B cell (primary cell): ENCODE measurements around the gene RILPL2. TPM values are rescaled to one million over a fixed set of nuclear protein-coding genes. Genes with fewer than 3 reads are reported as not detected.

ENCODE experiments used
- ATAC-seq: fragments of 200-7000 bp; cut with Tn5 transposase; one replicate; pipeline ENCODE4 v1.10.0; 2021; ENCODE audit warnings: low read depth, mild to moderate bottlenecking, moderate number of reproducible peaks, moderate library complexity
- CTCF ChIA-PET: fragments of 350-600 bp; sonication (Branson Sonifier 250); formaldehyde crosslinking; loops from one replicate; lab custom pipeline; 2021; ENCODE audit warnings: antibody characterized with exemption, inconsistent platforms; lab: Charles Lee
- POLR2A ChIA-PET: fragments of 350-600 bp; sonication (Branson Sonifier 250); formaldehyde crosslinking; loops from one replicate; lab custom pipeline; 2021; ENCODE audit warnings: antibody characterized with exemption; lab: Charles Lee
- DNase-seq: peaks from one replicate; pipeline ENCODE4 v3.0.0; 2013
- H2AFZ ChIP-seq: 2 replicates; pipeline ENCODE4 v1.6.1; 2012; ENCODE audit warnings: mild to moderate bottlenecking, low read depth, low read length; ENCODE audit not compliant: insufficient read depth, poor library complexity, severe bottlenecking
- H3K27ac ChIP-seq, 2 donors: 1 replicate in 1 of 2; 2 replicates in 1 of 2; pipeline ENCODE4 v1.5.1; 2012 to 2013; ENCODE audit warnings: low read length in 2 of 2, mild to moderate bottlenecking in 2 of 2, moderate library complexity in 1 of 2
- H3K27me3 ChIP-seq, 4 experiments: fragments of 200-600 bp in 1 of 4; sonication (generic) in 1 of 4; replicated peaks in 1 of 4; 1 replicate in 2 of 4; 2 replicates in 2 of 4; pipeline versions ENCODE4 v1.6.1 to v1.7.0; 2013 to 2016; ENCODE audit warnings: low read length in 3 of 4, mild to moderate bottlenecking in 2 of 4, mixed read lengths in 1 of 4, moderate library complexity in 1 of 4; ENCODE audit not compliant: insufficient read depth in 4 of 4, control insufficient read depth in 3 of 4; ENCODE audit errors: control extremely low read depth in 1 of 4
- H3K36me3 ChIP-seq, 2 experiments: replicated peaks in 1 of 2; 1 replicate in 1 of 2; 2 replicates in 1 of 2; pipeline versions ENCODE4 v1.6.1 to v1.7.1; 2013; ENCODE audit warnings: low read length in 1 of 2; ENCODE audit not compliant: insufficient read depth in 2 of 2, control insufficient read depth in 1 of 2; ENCODE audit errors: control extremely low read depth in 1 of 2, extremely low read depth in 1 of 2
- H3K4me1 ChIP-seq, 2 donors: fragments of 200-600 bp in 1 of 2; sonication (generic) in 1 of 2; 1 replicate in 1 of 2; 2 replicates in 1 of 2; pipeline versions ENCODE4 v1.5.1 to v1.6.1; 2013 to 2017; ENCODE audit warnings: low read length in 2 of 2; ENCODE audit not compliant: control insufficient read depth in 2 of 2, insufficient read depth in 2 of 2
- H3K4me2 ChIP-seq: replicated peaks from 2 replicates; pipeline ENCODE3; 2012; ENCODE audit warnings: mild to moderate bottlenecking, low read depth, low read length; ENCODE audit not compliant: poor library complexity, severe bottlenecking
- H3K4me3 ChIP-seq, 5 experiments: fragments of 200-600 bp in 1 of 5; sonication (generic) in 1 of 5; 1 replicate in 3 of 5; 2 replicates in 2 of 5; pipeline versions ENCODE4 v1.5.1 to v1.7.0; 2011 to 2016; ENCODE audit warnings: low read length in 4 of 5, mild to moderate bottlenecking in 4 of 5, low read depth in 2 of 5, control low read depth in 1 of 5, moderate library complexity in 1 of 5; ENCODE audit not compliant: insufficient read depth in 1 of 5; ENCODE audit errors: control extremely low read depth in 1 of 5, extremely low read depth in 1 of 5
- H3K79me2 ChIP-seq: fragments of 200-600 bp; sonication (generic); one replicate; pipeline ENCODE4 v1.6.0; 2016; ENCODE audit warnings: low read length; ENCODE audit not compliant: control insufficient read depth, insufficient read depth
- H3K9ac ChIP-seq: fragments of 200-600 bp; sonication (generic); 2 replicates; pipeline ENCODE4 v1.6.1; 2017; ENCODE audit warnings: mild to moderate bottlenecking, low read length, moderate library complexity
- H3K9me3 ChIP-seq, 3 donors: one replicate each; pipeline versions ENCODE4 v1.6.1 to v1.7.1; 2013; ENCODE audit warnings: low read length in 2 of 3; ENCODE audit not compliant: control insufficient read depth in 2 of 3, insufficient read depth in 1 of 3; ENCODE audit errors: control extremely low read depth in 1 of 3
- H4K20me1 ChIP-seq: 2 replicates; pipeline ENCODE4 v1.6.0; 2012; ENCODE audit warnings: mild to moderate bottlenecking, low read length; ENCODE audit not compliant: insufficient read depth, control insufficient read depth, poor library complexity, severe bottlenecking
- H3K27ac Mint-ChIP-seq: one replicate; pipeline ENCODE4 v1.8.0; 2021; ENCODE audit warnings: mixed read lengths
- H3K27me3 Mint-ChIP-seq: one replicate; pipeline ENCODE4 v1.8.0; 2021; ENCODE audit warnings: mixed read lengths
- H3K4me1 Mint-ChIP-seq: one replicate; pipeline ENCODE4 v1.8.0; 2021; ENCODE audit warnings: mixed read lengths
- H3K4me3 Mint-ChIP-seq: one replicate; pipeline ENCODE4 v1.8.0; 2021; ENCODE audit warnings: mixed read lengths
- H3K9me3 Mint-ChIP-seq: one replicate; pipeline ENCODE4 v1.8.0; 2022; ENCODE audit warnings: mixed read lengths; ENCODE audit not compliant: insufficient read depth
- EZH2 ChIP-seq: IDR thresholded peaks from 2 replicates; pipeline ENCODE4 v1.6.1; 2012; ENCODE audit warnings: borderline replicate concordance, low read depth, mild to moderate bottlenecking, moderate library complexity, low read length; ENCODE audit not compliant: insufficient read depth, poor library complexity, severe bottlenecking
- WGBS: methylation state at CpG from one replicate; pipeline ENCODE4 v1.1.5; 2013; ENCODE audit warnings: missing lambda C conversion rate; ENCODE audit not compliant: insufficient coverage; 5-methylcytosine and 5-hydroxymethylcytosine counted together
- intact Hi-C: fragments of 100-400 bp; cut with micrococcal nuclease; formaldehyde crosslinking; loops from one replicate; pipeline ENCODE4 v1.10.0; 2022
- polyA plus RNA-seq: library from polyadenylated mRNA; depleted of rRNA; stranded (reverse); fragments of >200 nt; gene quantifications from 2 replicates; pipeline ENCODE4 v1.2.3, GENCODE V29; 2012
- total RNA-seq, 2 donors: library from RNA; stranded (reverse); fragments of 120-200 nt in 1 of 2; gene quantifications; 1 replicate in 1 of 2; 2 replicates in 1 of 2; pipeline versions ENCODE4 v1.2.3 to v1.2.4, GENCODE V29; 2013 to 2022
- TF ChIP-seq, protein P1 (sequence below): fragments of 200-600 bp; IDR thresholded peaks from one replicate; pipeline ENCODE4 v1.8.0; 2022; ENCODE audit warnings: antibody characterized with exemption, mild to moderate bottlenecking

RILPL2 gene
- total and polyA plus RNA-seq, 2 donors (not counting 1 experiment from before 2014, with no cell fraction given), result 4.0 to 12.6 TPM

DNA sequence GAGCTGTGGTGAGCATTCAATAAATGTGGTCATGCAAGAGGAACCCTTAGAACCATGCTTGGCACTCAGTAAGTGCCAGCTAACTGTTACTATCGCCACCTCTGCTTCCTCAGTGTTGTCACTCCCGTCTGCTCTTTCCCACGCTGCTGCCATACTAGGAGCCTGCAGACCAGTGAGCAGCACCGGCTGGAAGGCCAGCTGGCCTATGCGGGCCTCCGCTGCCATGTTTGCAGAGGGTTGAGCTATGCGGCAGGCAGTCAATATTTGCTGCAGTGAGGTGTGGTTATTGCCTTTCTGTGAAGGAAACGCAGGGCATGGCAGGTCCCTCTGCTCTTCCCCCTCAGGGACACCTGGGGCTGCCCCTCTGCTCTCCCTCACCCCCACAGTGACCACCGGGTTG is 39.5 kb downstream of the RILPL2 start:
- H4K20me1 ChIP-seq, result peaks cover 13% of the 10 kb centered on the region
- H3K79me2 ChIP-seq, result peaks cover 72% of the 10 kb centered on the region
- 98% methylated on average over 4 of the region's 9 CpGs for WGBS
- H3K4me1 Mint-ChIP-seq, result no peaks in the 10 kb centered on the region
- H3K4me3 Mint-ChIP-seq, result no peak overlapping the region
- H3K27ac ChIP-seq, result no peak overlapping the region
- peaks cover 16 to 50% of the 10 kb centered on the region in 2 experiments for H3K36me3 ChIP-seq
- H3K27me3 ChIP-seq, result no peaks in the 10 kb centered on the region
- ATAC-seq, result no peak
- ChIA-PET POLR2A (interaction anchor here (0.6 kb wide), 1 partner anchor 32 kb away, joined by 6 read pairs; no protein-coding TSS in a partner anchor), CTCF (interaction anchor here (0.7 to 1.1 kb wide), 2 partner anchors 72 to 169 kb away, joined by 4 to 6 read pairs; no protein-coding TSS in a partner anchor)
- H3K4me1 ChIP-seq, result no peaks in the 10 kb centered on the region
- no peak for DNase-seq
- no peaks in the 10 kb centered on the region for H3K9me3 ChIP-seq
- no peak overlapping the region for H3K4me2 ChIP-seq
- TF ChIP-seq, protein P1, sequence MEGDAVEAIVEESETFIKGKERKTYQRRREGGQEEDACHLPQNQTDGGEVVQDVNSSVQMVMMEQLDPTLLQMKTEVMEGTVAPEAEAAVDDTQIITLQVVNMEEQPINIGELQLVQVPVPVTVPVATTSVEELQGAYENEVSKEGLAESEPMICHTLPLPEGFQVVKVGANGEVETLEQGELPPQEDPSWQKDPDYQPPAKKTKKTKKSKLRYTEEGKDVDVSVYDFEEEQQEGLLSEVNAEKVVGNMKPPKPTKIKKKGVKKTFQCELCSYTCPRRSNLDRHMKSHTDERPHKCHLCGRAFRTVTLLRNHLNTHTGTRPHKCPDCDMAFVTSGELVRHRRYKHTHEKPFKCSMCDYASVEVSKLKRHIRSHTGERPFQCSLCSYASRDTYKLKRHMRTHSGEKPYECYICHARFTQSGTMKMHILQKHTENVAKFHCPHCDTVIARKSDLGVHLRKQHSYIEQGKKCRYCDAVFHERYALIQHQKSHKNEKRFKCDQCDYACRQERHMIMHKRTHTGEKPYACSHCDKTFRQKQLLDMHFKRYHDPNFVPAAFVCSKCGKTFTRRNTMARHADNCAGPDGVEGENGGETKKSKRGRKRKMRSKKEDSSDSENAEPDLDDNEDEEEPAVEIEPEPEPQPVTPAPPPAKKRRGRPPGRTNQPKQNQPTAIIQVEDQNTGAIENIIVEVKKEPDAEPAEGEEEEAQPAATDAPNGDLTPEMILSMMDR, result no peak
- no peak for TF ChIP-seq EZH2
- intact Hi-C loops, result no loop called here
- no peak overlapping the region for H2AFZ ChIP-seq
- H3K9me3 Mint-ChIP-seq, result no peaks in the 10 kb centered on the region
- no peak overlapping the region for H3K9ac ChIP-seq
- H3K27ac Mint-ChIP-seq, result no peak overlapping the region
- H3K4me3 ChIP-seq, result no peak overlapping the region
- H3K27me3 Mint-ChIP-seq, result no peaks in the 10 kb centered on the region

DNA sequence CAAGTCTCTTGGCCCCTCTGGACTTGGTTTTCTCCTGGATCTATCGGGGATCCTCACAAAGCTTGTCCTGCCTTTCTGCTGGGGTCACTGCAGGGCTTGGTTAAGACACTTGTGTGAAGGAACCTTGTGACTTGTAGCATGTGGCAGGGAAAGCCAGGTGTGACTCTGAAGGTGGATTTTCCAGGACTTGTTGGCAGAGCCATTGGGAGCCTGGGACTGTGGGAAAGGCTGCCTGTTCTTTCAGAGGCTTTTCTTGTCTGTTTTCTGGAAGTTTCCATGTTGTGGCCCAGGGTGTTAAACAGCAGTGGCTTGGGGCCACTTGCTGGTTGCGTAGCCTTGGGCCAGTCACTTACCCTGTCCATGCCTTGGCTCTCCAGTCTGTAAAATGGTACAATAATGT is 39.9 kb downstream of the RILPL2 start:
- Histone ChIP-seq H3K9ac (no peak overlapping the region), H3K27me3 (no peaks in the 10 kb centered on the region), H3K27ac (no peak overlapping the region), H3K4me2 (no peak overlapping the region), H3K4me3 (no peak overlapping the region), H3K4me1 (no peaks in the 10 kb centered on the region), H4K20me1 (peaks cover 13% of the 10 kb centered on the region), H3K79me2 (peaks cover 72% of the 10 kb centered on the region), H3K36me3 (peaks cover 16 to 52% of the 10 kb centered on the region in 2 experiments), H2AFZ (no peak overlapping the region), H3K9me3 (no peaks in the 10 kb centered on the region)
- TF ChIP-seq, protein P1, result no peak
- no peak for TF ChIP-seq EZH2
- WGBS, result 100% methylated on average over 2 of the region's 2 CpGs
- no peak overlapping the region for H3K27ac Mint-ChIP-seq
- POLR2A ChIA-PET, result no interaction called here
- no peak for DNase-seq
- H3K9me3 Mint-ChIP-seq, result no peaks in the 10 kb centered on the region
- ATAC-seq, result no peak
- CTCF ChIA-PET, result interaction anchor here (0.5 to 1.1 kb wide), 3 partner anchors 72 to 870 kb away, joined by 3 to 6 read pairs (median 4); partner anchors contain the start of gene RSRC2
- H3K27me3 Mint-ChIP-seq, result no peaks in the 10 kb centered on the region
- H3K4me3 Mint-ChIP-seq, result no peak overlapping the region
- intact Hi-C loops, result no loop called here
- no peaks in the 10 kb centered on the region for H3K4me1 Mint-ChIP-seq
